ENCODE data around the gene CATSPERE. TPM values are rescaled to one million over a fixed set of nuclear protein-coding genes. Genes with fewer than 3 reads are reported as not detected.

Gene CATSPERE
- total RNA-seq, 2 donors from 2014 or later = 0.33 to 0.42 TPM

DNA sequence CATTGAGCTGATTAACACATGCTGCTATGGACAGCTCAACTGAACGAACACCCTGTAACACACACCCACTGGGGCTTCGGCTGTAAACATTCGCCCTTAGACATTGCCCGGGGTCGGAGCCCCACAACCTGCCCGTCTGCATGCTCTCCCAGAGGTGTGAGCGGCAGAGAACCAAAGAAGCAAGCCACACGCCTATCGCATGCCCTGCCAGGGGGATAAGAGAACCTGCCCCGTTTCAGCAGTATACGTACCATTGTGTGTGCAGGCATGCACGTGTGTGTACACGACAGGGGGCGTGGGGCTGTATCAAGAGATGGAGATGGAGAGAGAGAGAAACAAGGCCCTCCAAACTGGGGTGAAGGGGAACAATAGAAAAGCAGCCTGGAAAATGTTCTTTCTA is 181.9 kb downstream of the CATSPERE start:
- Histone ChIP-seq H3K27ac (ENCODE audit: low read depth, low read length) (no peak overlapping the region), H3K36me3 (ENCODE audit: control insufficient read depth, insufficient read depth, low read length) (no peaks in the 10 kb centered on the region), H3K4me3 (ENCODE audit: low read length) (no peak overlapping the region), H3K9me3 (ENCODE audit: control insufficient read depth, low read length) (no peaks in the 10 kb centered on the region), H3K9ac (ENCODE audit: extremely low read depth, low read length, poor library complexity, severe bottlenecking) (no peak overlapping the region), H3K4me1 (ENCODE audit: control insufficient read depth, insufficient read depth, low read length) (no peaks in the 10 kb centered on the region), H3K27me3 (ENCODE audit: control insufficient read depth, insufficient read depth, low read length, poor library complexity, severe bottlenecking) (no peaks in the 10 kb centered on the region)
- Mint-ChIP-seq H3K27me3 (ENCODE audit: insufficient read depth) (no peaks in the 10 kb centered on the region), H3K4me3 (no peak overlapping the region), H3K9me3 (peaks cover 17% of the 10 kb centered on the region), H3K4me1 (no peaks in the 10 kb centered on the region), H3K27ac (no peak overlapping the region), H3K36me3 (ENCODE audit: low read depth) (no peaks in the 10 kb centered on the region)
- TF ChIP-seq, protein P1, sequence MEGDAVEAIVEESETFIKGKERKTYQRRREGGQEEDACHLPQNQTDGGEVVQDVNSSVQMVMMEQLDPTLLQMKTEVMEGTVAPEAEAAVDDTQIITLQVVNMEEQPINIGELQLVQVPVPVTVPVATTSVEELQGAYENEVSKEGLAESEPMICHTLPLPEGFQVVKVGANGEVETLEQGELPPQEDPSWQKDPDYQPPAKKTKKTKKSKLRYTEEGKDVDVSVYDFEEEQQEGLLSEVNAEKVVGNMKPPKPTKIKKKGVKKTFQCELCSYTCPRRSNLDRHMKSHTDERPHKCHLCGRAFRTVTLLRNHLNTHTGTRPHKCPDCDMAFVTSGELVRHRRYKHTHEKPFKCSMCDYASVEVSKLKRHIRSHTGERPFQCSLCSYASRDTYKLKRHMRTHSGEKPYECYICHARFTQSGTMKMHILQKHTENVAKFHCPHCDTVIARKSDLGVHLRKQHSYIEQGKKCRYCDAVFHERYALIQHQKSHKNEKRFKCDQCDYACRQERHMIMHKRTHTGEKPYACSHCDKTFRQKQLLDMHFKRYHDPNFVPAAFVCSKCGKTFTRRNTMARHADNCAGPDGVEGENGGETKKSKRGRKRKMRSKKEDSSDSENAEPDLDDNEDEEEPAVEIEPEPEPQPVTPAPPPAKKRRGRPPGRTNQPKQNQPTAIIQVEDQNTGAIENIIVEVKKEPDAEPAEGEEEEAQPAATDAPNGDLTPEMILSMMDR (conservative IDR thresholded peaks at IDR 0.05) = no peak
- no peak for DNase-seq
- WGBS, 2 experiments (ENCODE audit: insufficient coverage in 1 of 2, insufficient read length in 1 of 2) = 93 to 96% methylated on average over 9 to 14 of the region's 14 CpGs

DNA sequence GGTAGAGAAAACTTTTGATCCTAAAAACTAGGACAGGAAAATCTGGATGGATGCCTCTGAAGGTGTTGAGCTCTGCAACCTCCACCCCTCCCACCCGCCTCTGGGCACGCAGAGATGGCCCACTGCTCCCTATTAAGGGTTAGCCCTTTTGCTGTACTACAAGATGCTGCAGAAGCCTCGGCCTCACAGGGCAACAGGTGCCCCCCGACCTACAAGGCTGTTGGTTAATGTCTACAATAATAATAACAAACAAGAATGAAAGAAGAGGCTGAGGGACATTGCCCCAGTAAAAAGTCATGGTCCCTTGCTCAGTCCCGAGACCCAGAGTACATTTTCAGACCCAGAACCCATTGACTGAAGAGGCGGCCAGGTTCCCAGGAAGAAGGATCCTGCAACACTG is 184.3 kb downstream of the CATSPERE start:
- Mint-ChIP-seq H3K4me1 (no peaks in the 10 kb centered on the region), H3K9me3 (peaks cover 17% of the 10 kb centered on the region), H3K4me3 (no peak overlapping the region), H3K27ac (no peak overlapping the region), H3K36me3 (ENCODE audit: low read depth) (no peaks in the 10 kb centered on the region), H3K27me3 (ENCODE audit: insufficient read depth) (no peaks in the 10 kb centered on the region)
- Histone ChIP-seq H3K27ac (ENCODE audit: low read depth, low read length) (no peak overlapping the region), H3K36me3 (ENCODE audit: control insufficient read depth, insufficient read depth, low read length) (no peaks in the 10 kb centered on the region), H3K9me3 (ENCODE audit: control insufficient read depth, low read length) (no peaks in the 10 kb centered on the region), H3K9ac (ENCODE audit: extremely low read depth, low read length, poor library complexity, severe bottlenecking) (no peak overlapping the region), H3K4me1 (ENCODE audit: control insufficient read depth, insufficient read depth, low read length) (no peaks in the 10 kb centered on the region), H3K4me3 (ENCODE audit: low read length) (no peak overlapping the region), H3K27me3 (ENCODE audit: control insufficient read depth, insufficient read depth, low read length, poor library complexity, severe bottlenecking) (no peaks in the 10 kb centered on the region)
- WGBS, 2 experiments (ENCODE audit: insufficient coverage in 1 of 2, insufficient read length in 1 of 2) = 83 to 90% methylated on average over 2 to 5 of the region's 6 CpGs
- DNase-seq = no peak
- TF ChIP-seq, protein P1 (conservative IDR thresholded peaks at IDR 0.05) = no peak

DNA sequence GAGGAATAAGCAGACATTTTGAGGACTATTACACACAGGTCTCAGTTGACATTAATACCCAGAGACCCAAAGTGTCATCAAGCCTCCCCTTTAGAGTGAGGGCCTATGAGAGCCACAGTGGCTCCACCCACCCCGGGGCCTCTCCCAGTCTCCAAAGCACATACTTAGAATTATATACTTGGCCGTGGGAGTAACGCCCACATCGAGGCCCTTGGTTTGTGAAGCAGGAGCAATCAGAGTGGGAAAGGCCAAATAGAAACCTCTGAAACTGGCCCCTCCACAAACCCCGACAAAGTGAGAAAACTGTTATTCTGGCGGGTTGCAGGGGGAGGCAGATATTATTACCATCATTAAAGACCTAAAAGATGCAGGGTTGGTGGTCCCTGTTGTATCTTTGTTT is 184.8 kb downstream of the CATSPERE start:
- Histone ChIP-seq H3K4me1 (ENCODE audit: control insufficient read depth, insufficient read depth, low read length) (no peaks in the 10 kb centered on the region), H3K36me3 (ENCODE audit: control insufficient read depth, insufficient read depth, low read length) (no peaks in the 10 kb centered on the region), H3K9me3 (ENCODE audit: control insufficient read depth, low read length) (no peaks in the 10 kb centered on the region), H3K4me3 (ENCODE audit: low read length) (no peak overlapping the region), H3K27ac (ENCODE audit: low read depth, low read length) (no peak overlapping the region), H3K9ac (ENCODE audit: extremely low read depth, low read length, poor library complexity, severe bottlenecking) (no peak overlapping the region), H3K27me3 (ENCODE audit: control insufficient read depth, insufficient read depth, low read length, poor library complexity, severe bottlenecking) (no peaks in the 10 kb centered on the region)
- Mint-ChIP-seq H3K4me3 (no peak overlapping the region), H3K27ac (no peak overlapping the region), H3K36me3 (ENCODE audit: low read depth) (no peaks in the 10 kb centered on the region), H3K27me3 (ENCODE audit: insufficient read depth) (no peaks in the 10 kb centered on the region), H3K4me1 (no peaks in the 10 kb centered on the region), H3K9me3 (peaks cover 17% of the 10 kb centered on the region)
- 61 to 81% methylated on average over 3 to 6 of the region's 6 CpGs for WGBS, 2 experiments (ENCODE audit: insufficient coverage in 1 of 2, insufficient read length in 1 of 2)
- no peak for DNase-seq
- TF ChIP-seq, protein P1 (conservative IDR thresholded peaks at IDR 0.05) = no peak
